GM13977 (cell line): ENCODE results near the gene FAM89B.

ENCODE experiments used
- DNase-seq: peaks from one replicate; pipeline ENCODE4 v3.0.0; 2012; ENCODE audit warnings: low spot score
- CTCF ChIP-seq: IDR thresholded peaks from 2 replicates; pipeline ENCODE4 v1.5.1; 2012; ENCODE audit warnings: mild to moderate bottlenecking, control low read depth; ENCODE audit not compliant: insufficient read depth; ENCODE audit errors: extremely low read depth, missing control alignments
- in situ Hi-C: fragments of 300-500 bp; cut with MboI; formaldehyde crosslinking; loops from one replicate; pipeline ENCODE4 v1.12.0; 2022; ENCODE audit warnings: low sequenced_read_pairs, low pct_unique_long_range_greater_than_20kb, mixed read lengths, inconsistent platforms; ENCODE audit not compliant: unreplicated experiment

Gene FAM89B

GRCh38 chr11:65526744-65527143, 45.6 kb upstream of the FAM89B start:
- no peak for TF ChIP-seq CTCF
- in situ Hi-C loops: no loop called here
- DNase-seq: no peak

GRCh38 chr11:65528819-65529350, 43.5 kb upstream of the FAM89B start:
- DNase-seq: no peak
- TF ChIP-seq CTCF: no peak
- in situ Hi-C loops: no loop called here

- DNase-seq: no peak
- no peak for TF ChIP-seq CTCF
- in situ Hi-C loops: no loop called here
Measured at GRCh38 chr11:65529475-65530156, 42.7 kb upstream of the FAM89B start.

GRCh38 chr11:65530157-65530496, 42.2 kb upstream of the FAM89B start:
- peak; percentile 17 for TF ChIP-seq CTCF
- DNase-seq: no peak
- in situ Hi-C loops: no loop called here

GRCh38 chr11:65532388-65533064, 39.8 kb upstream of the FAM89B start:
- DNase-seq: no peak
- in situ Hi-C loops: no loop called here

GRCh38 chr11:65535102-65535501, 37.2 kb upstream of the FAM89B start:
- in situ Hi-C loops: no loop called here
- DNase-seq: no peak
- TF ChIP-seq CTCF: no peak

More at GRCh38 chr11:65532388-65533064, 39.8 kb upstream of the FAM89B start:
- TF ChIP-seq CTCF: no peak
